Left ventricle myocardium inferior (tissue), 1 donor: ENCODE measurements around the gene PGRMC2. TPM values are rescaled to one million over a fixed set of nuclear protein-coding genes. Genes with fewer than 3 reads are reported as not detected.

Source experiments
- DNase-seq: peaks from one replicate; pipeline ENCODE4 v3.0.0-alpha.2; 2020
- H3K27ac ChIP-seq: fragments of 200-600 bp; replicated peaks from 2 replicates; pipeline ENCODE4 v1.8.0; 2021
- H3K27me3 ChIP-seq: fragments of 200-600 bp; 2 replicates; pipeline ENCODE4 v1.8.0; 2021; ENCODE audit warnings: low read depth
- H3K36me3 ChIP-seq: fragments of 200-600 bp; 2 replicates; pipeline ENCODE4 v1.8.0; 2021
- H3K4me1 ChIP-seq: fragments of 200-600 bp; 2 replicates; pipeline ENCODE4 v1.8.0; 2021
- H3K4me3 ChIP-seq: fragments of 200-600 bp; 2 replicates; pipeline ENCODE4 v1.8.0; 2021; ENCODE audit warnings: mild to moderate bottlenecking, moderate library complexity
- H3K9me3 ChIP-seq: fragments of 200-600 bp; replicated peaks from 2 replicates; pipeline ENCODE4 v1.8.0; 2021
- CTCF ChIP-seq: fragments of 200-600 bp; IDR thresholded peaks from 2 replicates; pipeline ENCODE4 v1.8.0; 2021; ENCODE audit warnings: antibody characterized with exemption, mild to moderate bottlenecking, borderline replicate concordance
- intact Hi-C: fragments of 100-400 bp; cut with micrococcal nuclease; formaldehyde crosslinking; loops from one replicate; pipeline ENCODE4 v1.11.0; 2022
- total RNA-seq: library from RNA; stranded (reverse); fragmentation: NEBNext Ultra II Directional; extraction: Animal tissue kit (Norgen Biotek cat#: 25700); gene quantifications from one replicate; pipeline ENCODE4 v1.2.1, GENCODE V29; 2021
- donor health status: DM: no; HTN: yes; CAD: no; lungs with severe emphysema.

Gene PGRMC2
- total RNA-seq, 1 donor from 2014 or later, result 65.4 TPM

DNA sequence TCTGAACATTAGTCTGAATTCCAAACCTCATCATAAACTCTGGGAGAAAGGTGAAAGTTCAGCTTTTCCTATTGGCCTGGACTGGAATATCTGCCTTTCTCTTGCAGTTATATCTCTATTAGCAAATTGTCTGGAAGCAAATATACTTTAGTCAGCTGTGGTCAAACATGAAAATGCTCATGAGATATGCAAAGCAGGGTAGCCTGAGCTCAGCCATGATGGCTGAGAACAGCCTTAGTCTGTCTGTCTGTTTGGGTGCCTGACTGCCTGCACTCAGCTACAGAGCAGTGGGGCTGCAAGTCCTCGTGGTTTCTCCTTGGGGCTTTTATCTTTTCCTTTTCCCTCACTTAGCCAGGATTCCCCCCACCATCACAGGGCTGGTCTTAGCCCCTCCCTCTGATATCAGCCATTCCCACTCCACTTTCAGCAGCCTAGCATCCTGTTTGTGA, 19.5 kb upstream of the PGRMC2 start:
- intact Hi-C loops, result no loop called here
- no peak for DNase-seq
- TF ChIP-seq CTCF, result no peak
- H3K4me3 ChIP-seq, result no peak overlapping the region
- H3K36me3 ChIP-seq, result no peaks in the 10 kb centered on the region
- H3K27ac ChIP-seq, result no peak overlapping the region
- no peaks in the 10 kb centered on the region for H3K27me3 ChIP-seq
- H3K9me3 ChIP-seq, result no peaks in the 10 kb centered on the region
- H3K4me1 ChIP-seq, result peaks cover 48% of the 10 kb centered on the region

GRCh38 chr4:128305942-128306341, 18.3 kb upstream of the PGRMC2 start:
- DNase-seq, result no peak
- no peak for TF ChIP-seq CTCF
- Histone ChIP-seq H3K4me3 (no peak overlapping the region), H3K4me1 (peaks cover 43% of the 10 kb centered on the region), H3K36me3 (no peaks in the 10 kb centered on the region), H3K27me3 (no peaks in the 10 kb centered on the region), H3K27ac (no peak overlapping the region), H3K9me3 (no peaks in the 10 kb centered on the region)
- intact Hi-C loops, result no loop called here

GRCh38 chr4:128303986-128304385, 16.4 kb upstream of the PGRMC2 start:
- H3K27ac ChIP-seq, result peak overlapping the region; percentile 53
- no peak for DNase-seq
- H3K27me3 ChIP-seq, result no peaks in the 10 kb centered on the region
- no peaks in the 10 kb centered on the region for H3K36me3 ChIP-seq
- intact Hi-C loops, result no loop called here
- H3K4me1 ChIP-seq, result peaks cover 29% of the 10 kb centered on the region
- H3K9me3 ChIP-seq, result no peaks in the 10 kb centered on the region
- TF ChIP-seq CTCF, result no peak
- no peak overlapping the region for H3K4me3 ChIP-seq

GRCh38 chr4:128303405-128303785, 15.8 kb upstream of the PGRMC2 start:
- no peak for DNase-seq
- no peaks in the 10 kb centered on the region for H3K9me3 ChIP-seq
- H3K4me3 ChIP-seq, result no peak overlapping the region
- TF ChIP-seq CTCF, result no peak
- H3K27me3 ChIP-seq, result no peaks in the 10 kb centered on the region
- H3K36me3 ChIP-seq, result no peaks in the 10 kb centered on the region
- peak overlapping the region; percentile 53 for H3K27ac ChIP-seq
- intact Hi-C loops, result no loop called here
- H3K4me1 ChIP-seq, result peaks cover 23% of the 10 kb centered on the region

- intact Hi-C loops, result no loop called here
- Histone ChIP-seq H3K27ac (no peak overlapping the region), H3K4me3 (no peak overlapping the region), H3K4me1 (peaks cover 15% of the 10 kb centered on the region), H3K27me3 (no peaks in the 10 kb centered on the region), H3K36me3 (no peaks in the 10 kb centered on the region), H3K9me3 (no peaks in the 10 kb centered on the region)
- no peak for DNase-seq
- no peak for TF ChIP-seq CTCF
Observed at GRCh38 chr4:128301979-128302378, 14.4 kb upstream of the PGRMC2 start.

DNA sequence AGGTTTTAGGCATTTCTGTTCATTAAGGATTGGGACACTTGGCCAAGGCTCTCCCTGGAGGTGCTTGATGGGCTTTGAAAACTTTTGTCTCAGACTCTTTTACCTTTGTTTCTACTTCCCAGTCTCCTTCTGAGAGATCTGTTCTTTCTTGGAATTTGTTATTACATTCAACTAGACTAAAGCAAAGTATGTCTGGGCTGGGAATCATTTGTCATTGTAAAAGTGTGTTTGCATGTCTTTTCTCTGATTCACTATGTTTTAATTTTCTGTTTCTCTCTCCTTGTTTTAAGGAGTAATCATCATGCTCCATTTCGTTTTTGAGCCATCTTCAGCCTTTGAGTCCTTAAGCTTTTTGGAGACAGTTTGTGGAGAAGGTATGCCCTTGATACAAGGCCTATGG, 12.2 kb upstream of the PGRMC2 start:
- intact Hi-C loops, result no loop called here
- DNase-seq, result no peak
- Histone ChIP-seq H3K27ac (no peak overlapping the region), H3K4me1 (peaks cover 12% of the 10 kb centered on the region), H3K36me3 (no peaks in the 10 kb centered on the region), H3K27me3 (no peaks in the 10 kb centered on the region), H3K4me3 (no peak overlapping the region), H3K9me3 (no peaks in the 10 kb centered on the region)
- no peak for TF ChIP-seq CTCF
